Neural crest cell (in vitro differentiated cells): ENCODE results near the gene SPIRE2. TPM values are rescaled to one million over a fixed set of nuclear protein-coding genes. Genes with fewer than 3 reads are reported as not detected.
A peak's percentile ranks its signal among the peaks of the same experiment; 100 is the strongest.

Experiments
- DNase-seq: peaks from one replicate; pipeline ENCODE4 v3.0.0; 2021; ENCODE audit warnings: low read depth, mixed read lengths, low spot score
- H3K27ac Mint-ChIP-seq: one replicate; pipeline ENCODE4 v1.8.0; 2021; ENCODE audit warnings: mild to moderate bottlenecking, mixed read lengths; ENCODE audit not compliant: unreplicated experiment
- H3K27me3 Mint-ChIP-seq: 2 replicates; pipeline ENCODE4 v1.8.0; 2021; ENCODE audit warnings: low read depth, mild to moderate bottlenecking, mixed read lengths
- H3K36me3 Mint-ChIP-seq: 2 replicates; pipeline ENCODE4 v1.8.0; 2021; ENCODE audit warnings: low read depth, mild to moderate bottlenecking, mixed read lengths
- H3K4me1 Mint-ChIP-seq: 2 replicates; pipeline ENCODE4 v1.8.0; 2021; ENCODE audit warnings: mixed read lengths
- H3K4me3 Mint-ChIP-seq: one replicate; pipeline ENCODE4 v1.8.0; 2021; ENCODE audit warnings: mild to moderate bottlenecking, mixed read lengths
- H3K9me3 Mint-ChIP-seq: 2 replicates; pipeline ENCODE4 v1.8.0; 2021; ENCODE audit warnings: mixed read lengths
- CTCF ChIP-seq: fragments of 200-600 bp; sonication (generic); conservative IDR thresholded peaks from 2 replicates; pipeline ENCODE4 v1.5.0; 2021; ENCODE audit warnings: antibody characterized with exemption, mild to moderate bottlenecking
- total RNA-seq: library from RNA; stranded (reverse); gene quantifications from 2 replicates; pipeline ENCODE4 v1.2.1, GENCODE V29; 2021

Gene SPIRE2
- total RNA-seq, 1 donor from 2014 or later = 18.0 TPM

- no peak for DNase-seq
- Mint-ChIP-seq H3K27me3 (no peaks in the 10 kb centered on the region), H3K4me3 (no peak overlapping the region), H3K36me3 (peaks cover 29% of the 10 kb centered on the region), H3K9me3 (no peaks in the 10 kb centered on the region), H3K4me1 (no peaks in the 10 kb centered on the region), H3K27ac (no peak overlapping the region)
- TF ChIP-seq CTCF = no peak
Observed at GRCh38 chr16:89902980-89903379, 74.7 kb downstream of the SPIRE2 start.

GRCh38 chr16:89903908-89904515 is 75.7 kb downstream of the SPIRE2 start:
- Mint-ChIP-seq H3K9me3 (no peaks in the 10 kb centered on the region), H3K4me1 (no peaks in the 10 kb centered on the region), H3K27ac (no peak overlapping the region), H3K4me3 (no peak overlapping the region), H3K27me3 (no peaks in the 10 kb centered on the region), H3K36me3 (peaks cover 24% of the 10 kb centered on the region)
- TF ChIP-seq CTCF = no peak
- DNase-seq = no peak

- no peak for DNase-seq
- no peak for TF ChIP-seq CTCF
- H3K9me3 Mint-ChIP-seq = no peaks in the 10 kb centered on the region
- H3K36me3 Mint-ChIP-seq = peaks cover 19% of the 10 kb centered on the region
- no peak overlapping the region for H3K4me3 Mint-ChIP-seq
- H3K27me3 Mint-ChIP-seq = no peaks in the 10 kb centered on the region
- H3K4me1 Mint-ChIP-seq = no peaks in the 10 kb centered on the region
- no peak overlapping the region for H3K27ac Mint-ChIP-seq
Observed at GRCh38 chr16:89904606-89905510, 76.6 kb downstream of the SPIRE2 start.

- H3K36me3 Mint-ChIP-seq = peaks cover 22% of the 10 kb centered on the region
- no peak overlapping the region for H3K4me3 Mint-ChIP-seq
- H3K9me3 Mint-ChIP-seq = no peaks in the 10 kb centered on the region
- no peaks in the 10 kb centered on the region for H3K27me3 Mint-ChIP-seq
- DNase-seq = no peak
- H3K27ac Mint-ChIP-seq = peak overlapping the region; percentile 62
- H3K4me1 Mint-ChIP-seq = no peaks in the 10 kb centered on the region
- TF ChIP-seq CTCF = no peak
Observed at GRCh38 chr16:89905511-89906139, 77.3 kb downstream of the SPIRE2 start.

- no peak for TF ChIP-seq CTCF
- Mint-ChIP-seq H3K27me3 (no peaks in the 10 kb centered on the region), H3K4me1 (no peaks in the 10 kb centered on the region), H3K9me3 (no peaks in the 10 kb centered on the region), H3K36me3 (peaks cover 25% of the 10 kb centered on the region), H3K27ac (no peak overlapping the region), H3K4me3 (no peak overlapping the region)
- DNase-seq = no peak
Observed at GRCh38 chr16:89906140-89907025, 78.1 kb downstream of the SPIRE2 start.
